Neuronal stem cell (in vitro differentiated cells): ENCODE data around the gene ARID5A.
A peak's percentile ranks its signal among the peaks of the same experiment; 100 is the strongest.

Source experiments
- DNase-seq: peaks from one replicate; pipeline ENCODE4 v3.0.0-alpha.2; 2013; ENCODE audit warnings: low spot score
- H2AFZ ChIP-seq: one replicate; pipeline ENCODE4 v1.6.1; 2013; ENCODE audit warnings: mild to moderate bottlenecking, low read length, inconsistent platforms
- H2AK5ac ChIP-seq: 2 replicates; pipeline ENCODE4 v1.6.1; 2013; ENCODE audit warnings: low read depth, mild to moderate bottlenecking, inconsistent platforms, low read length, moderate library complexity, mixed read lengths
- H2BK120ac ChIP-seq: 2 replicates; pipeline ENCODE4 v1.6.1; 2013; ENCODE audit warnings: low read depth, mild to moderate bottlenecking, inconsistent platforms, low read length, moderate library complexity, mixed read lengths
- H2BK12ac ChIP-seq: one replicate; pipeline ENCODE4 v1.6.1; 2013; ENCODE audit warnings: low read length, inconsistent platforms
- H2BK15ac ChIP-seq: 2 replicates; pipeline ENCODE4 v1.6.1; 2013; ENCODE audit warnings: mild to moderate bottlenecking, low read length, inconsistent platforms, mixed read lengths
- H2BK5ac ChIP-seq: one replicate; pipeline ENCODE4 v1.6.1; 2013; ENCODE audit warnings: inconsistent platforms, mild to moderate bottlenecking, low read length, moderate library complexity
- H3K14ac ChIP-seq: one replicate; pipeline ENCODE4 v1.6.1; 2013; ENCODE audit warnings: low read length, inconsistent platforms
- H3K18ac ChIP-seq: 2 replicates; pipeline ENCODE4 v1.6.1; 2013; ENCODE audit warnings: low read length, inconsistent platforms
- H3K23ac ChIP-seq: 2 replicates; pipeline ENCODE4 v1.6.1; 2013; ENCODE audit warnings: low read depth, mild to moderate bottlenecking, mixed read lengths, low read length, inconsistent platforms; ENCODE audit not compliant: poor library complexity
- H3K27ac ChIP-seq: replicated peaks from 3 replicates; pipeline ENCODE4 v1.5.1; 2013; ENCODE audit warnings: low read length, inconsistent platforms
- H3K27me3 ChIP-seq, 3 experiments: 2 replicates each; pipeline ENCODE4 v1.6.1; 2013; ENCODE audit warnings: low read length in 3 of 3, mild to moderate bottlenecking in 2 of 3, inconsistent platforms in 1 of 3, low read depth in 1 of 3, mixed read lengths in 1 of 3, moderate library complexity in 1 of 3; ENCODE audit not compliant: control insufficient read depth in 3 of 3, insufficient read depth in 3 of 3
- H3K36me3 ChIP-seq, 2 donors: replicated peaks in 1 of 2; 2 replicates each; pipeline ENCODE4 v1.6.1; 2013; ENCODE audit warnings: low read length in 2 of 2; ENCODE audit not compliant: control insufficient read depth in 2 of 2, insufficient read depth in 2 of 2
- H3K4ac ChIP-seq: 2 replicates; pipeline ENCODE4 v1.6.1; 2013; ENCODE audit warnings: inconsistent platforms, mild to moderate bottlenecking, low read length, moderate library complexity
- H3K4me1 ChIP-seq, 2 donors: 1 replicate in 1 of 2; 2 replicates in 1 of 2; pipeline ENCODE4 v1.6.1; 2013; ENCODE audit warnings: low read length in 2 of 2, low read depth in 1 of 2; ENCODE audit not compliant: control insufficient read depth in 2 of 2, insufficient read depth in 1 of 2
- H3K4me2 ChIP-seq: one replicate; pipeline ENCODE4 v1.6.1; 2013; ENCODE audit warnings: mild to moderate bottlenecking, low read length, inconsistent platforms; ENCODE audit not compliant: insufficient read depth, poor library complexity, severe bottlenecking
- H3K4me3 ChIP-seq, 2 donors: 2 replicates each; pipeline ENCODE4 v1.5.1; 2013; ENCODE audit warnings: low read length in 2 of 2, mild to moderate bottlenecking in 2 of 2, inconsistent platforms in 1 of 2, moderate library complexity in 1 of 2
- H3K79me1 ChIP-seq: one replicate; pipeline ENCODE4 v1.6.1; 2013; ENCODE audit warnings: low read depth, mild to moderate bottlenecking, inconsistent platforms, low read length, moderate library complexity
- H3K9ac ChIP-seq: one replicate; pipeline ENCODE4 v1.6.1; 2013; ENCODE audit warnings: mild to moderate bottlenecking, low read depth, low read length, inconsistent platforms; ENCODE audit not compliant: poor library complexity
- H3K9me3 ChIP-seq, 2 donors: replicated peaks in 1 of 2; 2 replicates each; pipeline versions ENCODE3 to v1.6.1; 2013; ENCODE audit warnings: low read length in 2 of 2, mild to moderate bottlenecking in 2 of 2, inconsistent platforms in 1 of 2, low read depth in 1 of 2, mixed read lengths in 1 of 2, moderate library complexity in 1 of 2; ENCODE audit not compliant: control insufficient read depth in 2 of 2, insufficient read depth in 1 of 2
- H4K8ac ChIP-seq: one replicate; pipeline ENCODE4 v1.6.1; 2013; ENCODE audit warnings: low read depth, mild to moderate bottlenecking, inconsistent platforms, low read length, moderate library complexity
- H4K91ac ChIP-seq: one replicate; pipeline ENCODE4 v1.6.1; 2013; ENCODE audit warnings: low read length, low read depth, mild to moderate bottlenecking, inconsistent platforms; ENCODE audit not compliant: poor library complexity
- WGBS, 2 donors: extraction: QIAGEN DNeasy Blood & Tissue Kit; methylation state at CpG; one replicate each; pipeline ENCODE4 v1.1.7; 2013; ENCODE audit warnings: missing lambda C conversion rate in 2 of 2, mixed read lengths in 1 of 2; ENCODE audit not compliant: insufficient read length in 2 of 2, insufficient replicate concordance in 1 of 2; ENCODE audit errors: extremely low coverage in 2 of 2; 5-methylcytosine and 5-hydroxymethylcytosine counted together

ARID5A gene

DNA sequence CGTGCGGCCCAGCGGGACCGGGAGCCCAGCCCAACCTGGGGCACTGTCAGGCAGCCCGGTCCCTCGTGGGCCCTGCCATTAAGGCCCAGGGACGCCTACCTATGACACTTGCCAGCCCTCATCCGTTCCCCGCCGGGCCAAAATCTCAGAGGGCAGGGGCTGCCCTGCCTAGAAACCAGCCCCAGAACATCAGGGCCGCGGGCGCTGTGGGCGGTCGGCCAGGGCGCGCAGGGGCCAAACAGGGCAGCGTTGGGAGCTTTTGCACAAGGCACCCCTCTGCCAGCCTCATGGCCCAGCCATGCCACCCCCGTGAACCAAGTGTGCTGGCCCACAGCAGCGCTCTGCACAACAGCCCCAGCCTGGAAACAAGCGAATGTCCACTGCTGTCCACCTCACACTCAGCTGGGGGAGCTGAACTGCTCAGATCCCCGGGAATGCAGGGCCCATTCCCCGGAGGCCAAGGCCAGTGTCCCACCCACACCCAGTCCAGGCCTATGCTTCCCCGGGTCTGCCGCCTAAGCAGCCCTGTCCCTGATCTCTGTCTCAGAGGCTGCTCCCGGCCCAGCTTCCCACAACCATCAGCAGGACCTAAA, 27.9 kb upstream of the ARID5A start:
- no peak overlapping the region for H4K8ac ChIP-seq
- H2BK12ac ChIP-seq, result peak overlapping the region; percentile 47
- DNase-seq, result no peak
- H3K79me1 ChIP-seq, result no peaks in the 10 kb centered on the region
- H3K9me3 ChIP-seq, result no peaks in the 10 kb centered on the region
- H3K4me1 ChIP-seq, result peaks cover 3 to 5% of the 10 kb centered on the region in 2 donors
- H3K4me2 ChIP-seq, result peak overlapping the region; percentile 51
- no CpG with 5 or more reads among the region's 26 CpGs for WGBS, 2 donors
- H3K23ac ChIP-seq, result peak overlapping the region; percentile 70
- no peak overlapping the region for H2BK5ac ChIP-seq
- peak overlapping the region; percentile 51 for H3K9ac ChIP-seq
- peak overlapping the region; percentile 79 for H3K4ac ChIP-seq
- H3K27me3 ChIP-seq, result peaks cover 0 to 27% (median 20%) of the 10 kb centered on the region in 3 experiments
- H2BK15ac ChIP-seq, result peak overlapping the region; percentile 97
- H2AFZ ChIP-seq, result peak overlapping the region; percentile 78
- H2BK120ac ChIP-seq, result no peak overlapping the region
- no peak overlapping the region for H3K14ac ChIP-seq
- H3K4me3 ChIP-seq, result no peak overlapping the region
- H3K18ac ChIP-seq, result peak overlapping the region; percentile 87
- H2AK5ac ChIP-seq, result peak overlapping the region; percentile 92
- H3K36me3 ChIP-seq, result no peaks in the 10 kb centered on the region
- H3K27ac ChIP-seq, result no peak overlapping the region
- no peak overlapping the region for H4K91ac ChIP-seq

GRCh38 chr2:96509114-96509846, 27.3 kb upstream of the ARID5A start:
- no peaks in the 10 kb centered on the region for H3K36me3 ChIP-seq
- H2BK5ac ChIP-seq, result no peak overlapping the region
- H3K4me1 ChIP-seq, result peaks cover 3 to 5% of the 10 kb centered on the region in 2 donors
- H2AK5ac ChIP-seq, result peak overlapping the region; percentile 92
- peak overlapping the region; percentile 78 for H2AFZ ChIP-seq
- H3K79me1 ChIP-seq, result no peaks in the 10 kb centered on the region
- H2BK12ac ChIP-seq, result peak overlapping the region; percentile 47
- H3K4ac ChIP-seq, result no peak overlapping the region
- H2BK15ac ChIP-seq, result peak overlapping the region; percentile 97
- H4K8ac ChIP-seq, result no peak overlapping the region
- no peak overlapping the region for H2BK120ac ChIP-seq
- no peak overlapping the region for H3K14ac ChIP-seq
- H3K18ac ChIP-seq, result peak overlapping the region; percentile 54
- no peak overlapping the region for H3K27ac ChIP-seq
- H3K9ac ChIP-seq, result no peak overlapping the region
- no peak overlapping the region for H4K91ac ChIP-seq
- H3K4me2 ChIP-seq, result peak overlapping the region; percentile 27
- no peaks in the 10 kb centered on the region for H3K9me3 ChIP-seq
- no peak overlapping the region for H3K4me3 ChIP-seq
- peak overlapping the region; percentile 5 for H3K23ac ChIP-seq
- WGBS, 2 donors, result no CpG with 5 or more reads among the region's 32 CpGs
- H3K27me3 ChIP-seq, result peaks cover 0 to 27% (median 20%) of the 10 kb centered on the region in 3 experiments
- peak; percentile 80 for DNase-seq

- H3K27ac ChIP-seq, result no peak overlapping the region
- peaks cover 0 to 27% (median 20%) of the 10 kb centered on the region in 3 experiments for H3K27me3 ChIP-seq
- no peak overlapping the region for H2BK12ac ChIP-seq
- no peak overlapping the region for H3K4me3 ChIP-seq
- H3K4me1 ChIP-seq, result peaks cover 3 to 5% of the 10 kb centered on the region in 2 donors
- H3K4ac ChIP-seq, result no peak overlapping the region
- H2AK5ac ChIP-seq, result peak overlapping the region; percentile 20
- H4K91ac ChIP-seq, result no peak overlapping the region
- H3K14ac ChIP-seq, result no peak overlapping the region
- H3K18ac ChIP-seq, result peak overlapping the region; percentile 54
- peak overlapping the region; percentile 78 for H2AFZ ChIP-seq
- no peaks in the 10 kb centered on the region for H3K36me3 ChIP-seq
- H2BK120ac ChIP-seq, result no peak overlapping the region
- no peak overlapping the region for H2BK5ac ChIP-seq
- peak overlapping the region; percentile 34 for H2BK15ac ChIP-seq
- H3K4me2 ChIP-seq, result no peak overlapping the region
- no peak overlapping the region for H3K9ac ChIP-seq
- no CpG with 5 or more reads among the region's 11 CpGs for WGBS, 2 donors
- no peaks in the 10 kb centered on the region for H3K79me1 ChIP-seq
- H4K8ac ChIP-seq, result no peak overlapping the region
- no peaks in the 10 kb centered on the region for H3K9me3 ChIP-seq
- no peak for DNase-seq
- peak overlapping the region; percentile 5 for H3K23ac ChIP-seq
Measured at GRCh38 chr2:96509847-96510230, 26.7 kb upstream of the ARID5A start.

DNA sequence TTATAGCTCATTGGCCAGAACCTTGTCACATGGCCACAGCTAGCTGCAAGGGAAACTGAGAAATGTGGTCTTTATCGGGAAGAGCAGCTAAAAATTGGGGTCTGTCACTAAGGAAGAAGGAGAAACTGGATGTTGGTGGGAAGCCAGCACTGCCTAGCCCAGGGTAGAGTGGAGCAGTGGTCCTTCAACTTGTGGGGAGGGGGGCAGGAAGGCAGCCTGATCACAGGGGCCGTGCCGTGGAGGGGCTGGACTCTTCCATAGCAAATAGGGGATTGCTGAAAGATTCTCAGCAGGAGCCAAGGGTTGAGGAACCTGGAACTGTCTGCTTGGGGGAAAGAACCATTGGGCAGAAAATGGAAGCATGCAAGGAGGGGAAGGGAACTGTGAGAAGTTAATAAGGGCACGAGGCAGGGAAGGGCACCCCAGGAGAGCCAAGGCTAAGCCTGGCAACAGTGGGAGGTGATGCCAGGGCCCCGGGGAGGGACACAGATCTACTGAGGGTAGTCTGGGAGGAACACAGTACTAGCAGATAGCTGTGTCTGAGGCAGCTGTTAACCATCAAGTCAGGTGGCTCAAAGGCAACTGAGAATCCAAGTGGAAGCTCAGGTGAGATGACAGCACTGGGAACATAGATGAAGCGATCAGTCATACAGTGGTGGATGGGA, 25.5 kb upstream of the ARID5A start:
- no peak overlapping the region for H3K18ac ChIP-seq
- no peak overlapping the region for H3K23ac ChIP-seq
- peaks cover 3 to 5% of the 10 kb centered on the region in 2 donors for H3K4me1 ChIP-seq
- no peak overlapping the region for H3K9ac ChIP-seq
- H3K4ac ChIP-seq, result no peak overlapping the region
- H2BK12ac ChIP-seq, result no peak overlapping the region
- H2BK120ac ChIP-seq, result no peak overlapping the region
- WGBS, 2 donors, result no CpG with 5 or more reads among the region's 6 CpGs
- no peaks in the 10 kb centered on the region for H3K79me1 ChIP-seq
- H2BK15ac ChIP-seq, result no peak overlapping the region
- H3K4me3 ChIP-seq, result no peak overlapping the region
- H3K27ac ChIP-seq, result no peak overlapping the region
- DNase-seq, result no peak
- H4K91ac ChIP-seq, result no peak overlapping the region
- no peak overlapping the region for H2AFZ ChIP-seq
- H4K8ac ChIP-seq, result no peak overlapping the region
- H3K4me2 ChIP-seq, result no peak overlapping the region
- peaks cover 0 to 2% of the 10 kb centered on the region in 2 donors for H3K9me3 ChIP-seq
- H2AK5ac ChIP-seq, result no peak overlapping the region
- H3K27me3 ChIP-seq, result peaks cover 0 to 27% (median 21%) of the 10 kb centered on the region in 3 experiments
- H2BK5ac ChIP-seq, result no peak overlapping the region
- no peak overlapping the region for H3K14ac ChIP-seq
- no peaks in the 10 kb centered on the region for H3K36me3 ChIP-seq
